ENCODE data around the gene MRPS23. TPM values are rescaled to one million over a fixed set of nuclear protein-coding genes. Genes with fewer than 3 reads are reported as not detected.
A peak's percentile ranks its signal among the peaks of the same experiment; 100 is the strongest.

Gene MRPS23
- total and polyA plus RNA-seq, 8 donors: 5.8 to 25.4 (median 15.2) TPM

DNA sequence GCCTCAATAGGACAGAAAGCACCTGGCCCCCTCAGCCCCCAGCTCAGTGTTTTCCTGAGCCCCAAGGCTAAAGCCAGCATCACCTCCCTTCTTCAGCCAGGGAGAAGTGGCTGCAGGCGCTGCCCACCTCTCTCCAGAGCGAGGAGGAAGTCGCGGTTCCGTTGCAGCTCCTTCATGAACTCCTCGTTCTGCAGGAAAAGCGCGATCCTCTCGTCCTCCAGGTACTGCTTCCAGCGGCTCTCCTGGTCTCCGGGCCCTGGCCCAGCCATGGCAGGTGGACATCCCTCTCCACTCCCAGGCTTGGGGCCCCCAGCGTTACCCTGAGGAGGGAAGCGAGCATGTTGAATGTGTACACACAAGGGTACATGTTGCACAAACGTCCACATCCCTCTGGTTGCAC, 22.7 kb upstream of the MRPS23 start:
- intact Hi-C loops (cut with DNase I): no loop called here
- no peaks in the 10 kb centered on the region for H3K36me3 ChIP-seq
- FAIRE-seq (no peak), DNase-seq (peak in 1 of 6 donors; percentile 22), ATAC-seq (no peak)
- TF ChIP-seq CTCF (IDR thresholded peaks at IDR 0.05): no peak
- no peak overlapping the region for H3K4me3 ChIP-seq
- H3K4me1 ChIP-seq: peaks cover 8 to 30% (median 11%) of the 10 kb centered on the region in 3 donors
- WGBS, 2 donors: 81 to 82% methylated on average over 14 of the region's 14 CpGs
- no peak overlapping the region for H3K27ac ChIP-seq
- H3K9me3 ChIP-seq: no peaks in the 10 kb centered on the region
- H3K27me3 ChIP-seq: no peaks in the 10 kb centered on the region

- 81 to 85% methylated on average over 8 of the region's 8 CpGs for WGBS, 2 donors
- DNase-seq: peak in 1 of 6 donors; percentile 22
- no peak for FAIRE-seq
- no peak for TF ChIP-seq CTCF (IDR thresholded peaks at IDR 0.05)
- H3K27ac ChIP-seq: no peak overlapping the region
- no peaks in the 10 kb centered on the region for H3K36me3 ChIP-seq
- intact Hi-C loops (cut with DNase I): no loop called here
- H3K4me3 ChIP-seq: no peak overlapping the region
- H3K4me1 ChIP-seq: peaks cover 9 to 32% (median 17%) of the 10 kb centered on the region in 3 donors
- H3K9me3 ChIP-seq: no peaks in the 10 kb centered on the region
- ATAC-seq: no peak
- no peaks in the 10 kb centered on the region for H3K27me3 ChIP-seq
Measured at GRCh38 chr17:57871863-57872262, 22.0 kb upstream of the MRPS23 start.

GRCh38 chr17:57871155-57871554, 21.3 kb upstream of the MRPS23 start:
- no peaks in the 10 kb centered on the region for H3K36me3 ChIP-seq
- no peak for FAIRE-seq

GRCh38 chr17:57870283-57870635, 20.4 kb upstream of the MRPS23 start:
- TF ChIP-seq CTCF (IDR thresholded peaks at IDR 0.05): no peak
- H3K27me3 ChIP-seq: no peaks in the 10 kb centered on the region
- no peaks in the 10 kb centered on the region for H3K9me3 ChIP-seq
- H3K27ac ChIP-seq: no peak overlapping the region
- H3K36me3 ChIP-seq: no peaks in the 10 kb centered on the region
- DNase-seq: no peak
- H3K4me1 ChIP-seq: peaks cover 9 to 25% (median 19%) of the 10 kb centered on the region in 3 donors
- no peak for FAIRE-seq
- no peak overlapping the region for H3K4me3 ChIP-seq
- intact Hi-C loops (cut with DNase I): no loop called here
- no peak for ATAC-seq

More at GRCh38 chr17:57871155-57871554, 21.3 kb upstream of the MRPS23 start:
- intact Hi-C loops (cut with DNase I): no loop called here
- peaks cover 9 to 32% (median 19%) of the 10 kb centered on the region in 3 donors for H3K4me1 ChIP-seq
- WGBS, 2 donors: 77 to 85% methylated on average over 7 of the region's 7 CpGs
- H3K4me3 ChIP-seq: no peak overlapping the region
- DNase-seq (no peak), ATAC-seq (no peak)
- no peaks in the 10 kb centered on the region for H3K9me3 ChIP-seq
- H3K27ac ChIP-seq: no peak overlapping the region
- TF ChIP-seq CTCF (IDR thresholded peaks at IDR 0.05): no peak
- no peaks in the 10 kb centered on the region for H3K27me3 ChIP-seq

- ATAC-seq (no peak), DNase-seq (peak in 2 of 6 donors; percentile 18 to 36), FAIRE-seq (no peak)
- H3K4me3 ChIP-seq: no peak overlapping the region
- H3K27me3 ChIP-seq: no peaks in the 10 kb centered on the region
- intact Hi-C loops (cut with DNase I): loop anchor here in 1 of 3 donors (10.0 kb wide), 2 partner anchors 215 to 245 kb away; partner anchors contain the start of gene DYNLL2
- peaks cover 5 to 22% (median 19%) of the 10 kb centered on the region in 3 donors for H3K4me1 ChIP-seq
- H3K9me3 ChIP-seq: no peaks in the 10 kb centered on the region
- TF ChIP-seq CTCF (IDR thresholded peaks at IDR 0.05): no peak
- no peaks in the 10 kb centered on the region for H3K36me3 ChIP-seq
- 92 to 95% methylated on average over 9 of the region's 9 CpGs for WGBS, 2 donors
- peak overlapping the region in 1 of 4 donors; percentile 82 for H3K27ac ChIP-seq
Measured at GRCh38 chr17:57869617-57870282, 19.9 kb upstream of the MRPS23 start.

Measured in pancreas (tissue), 10 donors.